ENCODE results near the gene PLPPR3. TPM values are rescaled to one million over a fixed set of nuclear protein-coding genes. Genes with fewer than 3 reads are reported as not detected.
"Not testable (repeated sequence)": the region's sequence is repeated elsewhere in the genome, so short reads cannot be mapped to it uniquely, and the experiment has no call there.

Gene PLPPR3
- total and polyA plus RNA-seq, 2 donors from 2014 or later: not detected

DNA sequence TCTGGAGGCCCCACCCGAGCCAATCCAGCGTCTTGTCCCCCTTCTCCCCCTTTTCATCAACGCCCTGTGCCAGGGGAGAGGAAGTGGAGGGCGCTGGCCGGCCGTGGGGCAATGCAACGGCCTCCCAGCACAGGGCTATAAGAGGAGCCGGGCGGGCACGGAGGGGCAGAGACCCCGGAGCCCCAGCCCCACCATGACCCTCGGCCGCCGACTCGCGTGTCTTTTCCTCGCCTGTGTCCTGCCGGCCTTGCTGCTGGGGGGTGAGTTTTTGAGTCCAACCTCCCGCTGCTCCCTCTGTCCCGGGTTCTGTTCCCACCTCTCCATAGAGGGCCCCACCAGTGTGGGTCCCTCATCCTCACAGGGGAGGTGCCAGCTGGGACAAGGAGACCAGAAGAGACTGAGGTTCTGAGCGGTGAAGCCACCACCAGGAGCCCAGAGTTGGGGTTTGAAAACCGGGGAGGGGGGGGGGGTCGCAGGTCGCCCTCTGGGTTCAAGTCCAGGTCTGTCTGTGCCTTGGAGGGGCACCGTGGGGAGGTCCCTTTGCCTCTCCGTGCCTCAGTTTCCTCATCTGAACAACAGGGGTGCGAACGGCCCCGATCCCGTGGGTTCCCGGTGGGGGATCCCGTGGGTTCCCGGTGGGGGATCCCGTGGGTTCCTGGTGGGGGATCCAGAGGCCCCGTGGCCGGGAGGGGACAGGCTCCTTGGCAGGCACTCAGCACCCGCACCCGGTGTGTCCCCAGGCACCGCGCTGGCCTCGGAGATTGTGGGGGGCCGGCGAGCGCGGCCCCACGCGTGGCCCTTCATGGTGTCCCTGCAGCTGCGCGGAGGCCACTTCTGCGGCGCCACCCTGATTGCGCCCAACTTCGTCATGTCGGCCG lies 30.6 kb upstream of the PLPPR3 start, which contains the start of gene ELANE:
ELANE (plus strand) TSS at position 168 of the 878 bp plus-strand sequence; CDS start at position 194, 26 bp downstream.
- no peak within 1 kb of the TSS for H3K9ac ChIP-seq (ENCODE audit: low read length in 3 of 3)

DNA sequence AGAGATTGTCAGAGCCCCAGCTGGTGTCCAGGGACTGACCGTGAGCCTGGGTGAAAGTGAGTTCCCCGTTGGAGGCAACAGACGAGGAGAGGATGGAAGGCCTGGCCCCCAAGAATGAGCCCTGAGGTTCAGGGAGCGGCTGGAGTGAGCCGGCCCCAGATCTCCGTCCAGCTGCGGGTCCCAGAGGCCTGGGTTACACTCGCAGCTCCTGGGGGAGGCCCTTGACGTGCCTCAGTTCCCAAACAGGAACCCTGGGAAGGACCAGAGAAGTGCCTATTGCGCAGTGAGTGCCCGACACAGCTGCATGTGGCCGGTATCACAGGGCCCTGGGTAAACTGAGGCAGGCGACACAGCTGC lies 29.2 kb upstream of the PLPPR3 start:
- Histone ChIP-seq H3K9me3 (ENCODE audit: control insufficient read depth in 2 of 3, insufficient read depth in 1 of 3, low read length in 3 of 3) (no peaks in the 10 kb centered on the region), H3K4me1 (ENCODE audit: control insufficient read depth in 2 of 3, insufficient read depth in 2 of 3, low read depth in 1 of 3, low read length in 3 of 3) (peaks cover 0 to 7% (median 0%) of the 10 kb centered on the region in 3 donors), H3K27ac (ENCODE audit: low read depth in 2 of 2, low read length in 2 of 2) (peak overlapping the region; percentile 78 to 80), H3K9ac (ENCODE audit: low read length in 3 of 3) (no peak overlapping the region), H3K4me3 (ENCODE audit: low read length in 3 of 3) (no peak overlapping the region), H3K36me3 (ENCODE audit: control insufficient read depth in 2 of 3, insufficient read depth in 3 of 3, low read length in 3 of 3) (no peaks in the 10 kb centered on the region), H3K27me3 (ENCODE audit: control insufficient read depth, insufficient read depth, low read length) (no peaks in the 10 kb centered on the region)
- DNase-seq (peak in 1 of 5 donors; percentile 83), FAIRE-seq (no peak)
- TF ChIP-seq CTCF (IDR thresholded peaks at IDR 0.05; ENCODE audit: borderline replicate concordance, extremely low read depth, insufficient read depth): no peak
- intact Hi-C loops (cut with DNase I): no loop called here

More for the DNA sequence above, 30.6 kb upstream of the PLPPR3 start, which contains the start of gene ELANE:
- no peak for TF ChIP-seq CTCF (IDR thresholded peaks at IDR 0.05; ENCODE audit: borderline replicate concordance, extremely low read depth, insufficient read depth)
- Histone ChIP-seq H3K4me3 (ENCODE audit: low read length in 3 of 3) (no peak within 1 kb of the TSS), H3K27ac (ENCODE audit: low read depth in 2 of 2, low read length in 2 of 2) (peak within 1 kb of the TSS in 1 of 2 donors; percentile 80), H3K27me3 (ENCODE audit: control insufficient read depth, insufficient read depth, low read length) (no peaks in the 10 kb centered on the region), H3K4me1 (ENCODE audit: control insufficient read depth in 2 of 3, insufficient read depth in 2 of 3, low read depth in 1 of 3, low read length in 3 of 3) (peaks cover 0 to 7% (median 0%) of the 10 kb centered on the region in 3 donors), H3K9me3 (ENCODE audit: control insufficient read depth in 2 of 3, insufficient read depth in 1 of 3, low read length in 3 of 3) (no peaks in the 10 kb centered on the region), H3K36me3 (ENCODE audit: control insufficient read depth in 2 of 3, insufficient read depth in 3 of 3, low read length in 3 of 3) (no peaks in the 10 kb centered on the region)
- intact Hi-C loops (cut with DNase I): no loop called here
- no peak for FAIRE-seq
- DNase-seq: peak in 1 of 5 donors; percentile 75

GRCh38 chr19:850221-850978 lies 28.6 kb upstream of the PLPPR3 start:
- Histone ChIP-seq H3K9me3 (ENCODE audit: control insufficient read depth in 2 of 3, insufficient read depth in 1 of 3, low read length in 3 of 3) (no peaks in the 10 kb centered on the region), H3K27ac (ENCODE audit: low read depth in 2 of 2, low read length in 2 of 2) (peak overlapping the region; percentile 78 to 80), H3K27me3 (ENCODE audit: control insufficient read depth, insufficient read depth, low read length) (no peaks in the 10 kb centered on the region), H3K4me1 (ENCODE audit: control insufficient read depth in 2 of 3, insufficient read depth in 2 of 3, low read depth in 1 of 3, low read length in 3 of 3) (peaks cover 0 to 7% (median 0%) of the 10 kb centered on the region in 3 donors), H3K36me3 (ENCODE audit: control insufficient read depth in 2 of 3, insufficient read depth in 3 of 3, low read length in 3 of 3) (no peaks in the 10 kb centered on the region), H3K9ac (ENCODE audit: low read length in 3 of 3) (no peak overlapping the region), H3K4me3 (ENCODE audit: low read length in 3 of 3) (no peak overlapping the region)
- FAIRE-seq: no peak
- peak; percentile 55 to 98 (median 63) for DNase-seq
- TF ChIP-seq CTCF (IDR thresholded peaks at IDR 0.05; ENCODE audit: borderline replicate concordance, extremely low read depth, insufficient read depth): no peak
- intact Hi-C loops (cut with DNase I): no loop called here

DNA sequence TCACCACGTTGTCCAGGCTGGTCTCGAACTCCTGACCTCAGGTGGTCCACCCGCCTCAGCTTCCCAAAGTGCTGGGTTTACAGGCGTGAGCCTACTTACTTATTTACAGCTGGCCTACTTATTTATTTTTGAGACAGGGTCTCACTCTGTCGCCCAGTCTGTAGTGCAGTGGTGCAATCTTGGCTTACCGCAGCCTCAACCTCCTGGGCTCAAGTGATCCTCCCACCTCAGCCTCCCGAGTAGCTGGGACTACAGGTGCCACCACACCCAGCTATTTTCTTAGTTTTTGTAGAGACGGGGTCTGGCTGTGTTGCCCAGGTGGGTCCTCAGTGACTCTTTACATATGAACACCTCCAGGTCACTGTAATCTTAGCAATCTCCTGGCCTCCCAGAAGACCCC lies 27.4 kb upstream of the PLPPR3 start:
- H3K4me1 ChIP-seq (ENCODE audit: control insufficient read depth in 2 of 3, insufficient read depth in 2 of 3, low read depth in 1 of 3, low read length in 3 of 3); H3K36me3 ChIP-seq (ENCODE audit: control insufficient read depth in 2 of 3, insufficient read depth in 3 of 3, low read length in 3 of 3); H3K9ac ChIP-seq (ENCODE audit: low read length in 3 of 3); H3K9me3 ChIP-seq (ENCODE audit: control insufficient read depth in 2 of 3, insufficient read depth in 1 of 3, low read length in 3 of 3); H3K27ac ChIP-seq (ENCODE audit: low read depth in 2 of 2, low read length in 2 of 2); DNase-seq; H3K4me3 ChIP-seq (ENCODE audit: low read length in 3 of 3); FAIRE-seq; H3K27me3 ChIP-seq (ENCODE audit: control insufficient read depth, insufficient read depth, low read length); intact Hi-C loops (cut with DNase I): not testable (repeated sequence)

Measured in kidney (tissue), 14 donors.